GM18511 (cell line): ENCODE measurements around the gene ITPR2.

Source experiments
- ATAC-seq: cut with Tn5 transposase; IDR thresholded peaks from one replicate; pipeline ENCODE4 v1.9.1; 2021; ENCODE audit warnings: mild to moderate bottlenecking, moderate library complexity; ENCODE audit not compliant: unreplicated experiment

ITPR2 gene

GRCh38 chr12:26735249-26735639, 97.8 kb downstream of the ITPR2 start:
- ATAC-seq: no peak

- ATAC-seq: no peak
Measured at GRCh38 chr12:26734510-26735248, 98.3 kb downstream of the ITPR2 start.

- peak; percentile 66 for ATAC-seq
Measured at GRCh38 chr12:26732005-26732908, 100.7 kb downstream of the ITPR2 start.

- ATAC-seq: no peak
Measured at GRCh38 chr12:26730481-26731350, 102.3 kb downstream of the ITPR2 start.

GRCh38 chr12:26729137-26729671, 103.8 kb downstream of the ITPR2 start:
- peak; percentile 51 for ATAC-seq

GRCh38 chr12:26728205-26729050, 104.6 kb downstream of the ITPR2 start:
- ATAC-seq: peak; percentile 40

- no peak for ATAC-seq
Measured at GRCh38 chr12:26727482-26728204, 105.4 kb downstream of the ITPR2 start.

- no peak for ATAC-seq
Measured at GRCh38 chr12:26726956-26727355, 106.0 kb downstream of the ITPR2 start.

- ATAC-seq: no peak
Measured at GRCh38 chr12:26725276-26725916, 107.6 kb downstream of the ITPR2 start.

- no peak for ATAC-seq
Measured at GRCh38 chr12:26724309-26724702, 108.7 kb downstream of the ITPR2 start.

GRCh38 chr12:26723379-26724308, 109.3 kb downstream of the ITPR2 start:
- ATAC-seq: no peak

- ATAC-seq: no peak
Measured at GRCh38 chr12:26721800-26722199, 111.2 kb downstream of the ITPR2 start.

GRCh38 chr12:26719852-26720251, 113.1 kb downstream of the ITPR2 start:
- no peak for ATAC-seq

- ATAC-seq: no peak
Measured at GRCh38 chr12:26717757-26718156, 115.2 kb downstream of the ITPR2 start.

- no peak for ATAC-seq
Measured at GRCh38 chr12:26715232-26715631, 117.8 kb downstream of the ITPR2 start.

- peak; percentile 83 for ATAC-seq
Measured at GRCh38 chr12:26713885-26714383, 119.1 kb downstream of the ITPR2 start.

GRCh38 chr12:26712892-26713291, 120.1 kb downstream of the ITPR2 start:
- ATAC-seq: no peak
